ENCODE measurements around the gene EYA2. TPM values are rescaled to one million over a fixed set of nuclear protein-coding genes. Genes with fewer than 3 reads are reported as not detected.

Gene EYA2
- total and polyA plus RNA-seq, 2 donors (not counting 3 experiments of a cell fraction or from before 2014, with no cell fraction given): not detected

DNA sequence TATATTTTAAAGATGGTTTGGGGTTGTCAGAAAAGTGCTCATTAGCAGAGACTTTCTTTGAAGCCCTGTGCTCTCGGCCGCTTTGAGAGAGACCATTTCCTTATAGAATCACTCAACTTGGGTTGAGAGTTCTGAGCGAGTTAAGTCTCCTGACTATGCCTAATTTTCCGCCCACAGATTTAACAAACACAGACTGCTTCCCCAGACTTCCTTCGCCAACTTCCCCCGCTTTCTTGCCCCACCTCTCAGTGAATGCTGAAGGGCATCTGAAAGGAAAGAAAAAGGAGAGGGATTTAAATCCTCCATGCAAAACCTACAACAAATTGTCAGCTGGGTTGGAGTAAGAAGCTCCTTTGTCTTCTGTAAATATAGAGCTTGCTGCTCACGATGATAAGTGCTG lies 224.0 kb downstream of the EYA2 start:
- H3K27ac ChIP-seq (ENCODE audit: insufficient read depth, low read depth, low read length): no peak overlapping the region
- H4K20me1 ChIP-seq (replicated peaks; ENCODE audit: control insufficient read depth, extremely low read depth, insufficient read depth, low read length): no peaks in the 10 kb centered on the region
- no peaks in the 10 kb centered on the region for H3K79me2 ChIP-seq (ENCODE audit: control insufficient read depth, insufficient read depth, low read length)
- H3K4me3 ChIP-seq (replicated peaks in 1 of 3; ENCODE audit: insufficient read depth in 1 of 3, low read depth in 1 of 3, low read length in 3 of 3): no peak overlapping the region
- H2AFZ ChIP-seq (ENCODE audit: low read depth, low read length): no peak overlapping the region
- FAIRE-seq: no peak
- POLR2A ChIA-PET: no interaction called here
- no peak for DNase-seq (ENCODE audit: low read depth, low spot score)
- no peak overlapping the region for H3K9ac ChIP-seq (replicated peaks; ENCODE audit: extremely low read depth, insufficient read depth, low read length)
- dilution Hi-C loops (cut with MboI; ENCODE audit: extremely low pct_ligation_motif_present, low sequenced_read_pairs) (no loop called here), intact Hi-C loops (cut with micrococcal nuclease) (no loop called here)
- no peaks in the 10 kb centered on the region for H3K36me3 ChIP-seq (ENCODE audit: control insufficient read depth in 2 of 2, extremely low read depth in 1 of 2, insufficient read depth in 2 of 2, low read length in 2 of 2)
- no peaks in the 10 kb centered on the region for H3K9me3 ChIP-seq (replicated peaks; ENCODE audit: control insufficient read depth, insufficient read depth, low read length)
- no peak overlapping the region for H3K4me2 ChIP-seq (ENCODE audit: insufficient read depth, low read length)
- no peaks in the 10 kb centered on the region for H3K9me1 ChIP-seq (replicated peaks; ENCODE audit: control insufficient read depth, extremely low read depth, insufficient read depth, low read length)
- no peaks in the 10 kb centered on the region for H3K27me3 ChIP-seq (ENCODE audit: control insufficient read depth in 2 of 2, insufficient read depth in 2 of 2, low read length in 2 of 2)
- H3K4me1 ChIP-seq (ENCODE audit: control insufficient read depth, extremely low read depth, insufficient read depth, low read length): no peaks in the 10 kb centered on the region
- CTCF ChIA-PET: no interaction called here
- TF ChIP-seq JUN (IDR thresholded peaks at IDR 0.05; ENCODE audit: borderline replicate concordance, insufficient read depth, insufficient read length, low read depth) (no peak), EZH2 (IDR thresholded peaks at IDR 0.05; ENCODE audit: borderline replicate concordance, low read depth, low read length, severe bottlenecking) (no peak), POLR2A (IDR thresholded peaks at IDR 0.05; ENCODE audit: low read depth, low read length) (no peak), FOS (IDR thresholded peaks at IDR 0.05; ENCODE audit: borderline replicate concordance, insufficient read depth, low read length) (no peak)
- TF ChIP-seq, protein P1, sequence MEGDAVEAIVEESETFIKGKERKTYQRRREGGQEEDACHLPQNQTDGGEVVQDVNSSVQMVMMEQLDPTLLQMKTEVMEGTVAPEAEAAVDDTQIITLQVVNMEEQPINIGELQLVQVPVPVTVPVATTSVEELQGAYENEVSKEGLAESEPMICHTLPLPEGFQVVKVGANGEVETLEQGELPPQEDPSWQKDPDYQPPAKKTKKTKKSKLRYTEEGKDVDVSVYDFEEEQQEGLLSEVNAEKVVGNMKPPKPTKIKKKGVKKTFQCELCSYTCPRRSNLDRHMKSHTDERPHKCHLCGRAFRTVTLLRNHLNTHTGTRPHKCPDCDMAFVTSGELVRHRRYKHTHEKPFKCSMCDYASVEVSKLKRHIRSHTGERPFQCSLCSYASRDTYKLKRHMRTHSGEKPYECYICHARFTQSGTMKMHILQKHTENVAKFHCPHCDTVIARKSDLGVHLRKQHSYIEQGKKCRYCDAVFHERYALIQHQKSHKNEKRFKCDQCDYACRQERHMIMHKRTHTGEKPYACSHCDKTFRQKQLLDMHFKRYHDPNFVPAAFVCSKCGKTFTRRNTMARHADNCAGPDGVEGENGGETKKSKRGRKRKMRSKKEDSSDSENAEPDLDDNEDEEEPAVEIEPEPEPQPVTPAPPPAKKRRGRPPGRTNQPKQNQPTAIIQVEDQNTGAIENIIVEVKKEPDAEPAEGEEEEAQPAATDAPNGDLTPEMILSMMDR (IDR thresholded peaks at IDR 0.05; ENCODE audit: extremely low read depth in 1 of 2, insufficient read depth in 1 of 2, low read depth in 1 of 2, low read length in 2 of 2): no peak
- no TSS peak for BruUV-seq (replicated peaks)

DNA sequence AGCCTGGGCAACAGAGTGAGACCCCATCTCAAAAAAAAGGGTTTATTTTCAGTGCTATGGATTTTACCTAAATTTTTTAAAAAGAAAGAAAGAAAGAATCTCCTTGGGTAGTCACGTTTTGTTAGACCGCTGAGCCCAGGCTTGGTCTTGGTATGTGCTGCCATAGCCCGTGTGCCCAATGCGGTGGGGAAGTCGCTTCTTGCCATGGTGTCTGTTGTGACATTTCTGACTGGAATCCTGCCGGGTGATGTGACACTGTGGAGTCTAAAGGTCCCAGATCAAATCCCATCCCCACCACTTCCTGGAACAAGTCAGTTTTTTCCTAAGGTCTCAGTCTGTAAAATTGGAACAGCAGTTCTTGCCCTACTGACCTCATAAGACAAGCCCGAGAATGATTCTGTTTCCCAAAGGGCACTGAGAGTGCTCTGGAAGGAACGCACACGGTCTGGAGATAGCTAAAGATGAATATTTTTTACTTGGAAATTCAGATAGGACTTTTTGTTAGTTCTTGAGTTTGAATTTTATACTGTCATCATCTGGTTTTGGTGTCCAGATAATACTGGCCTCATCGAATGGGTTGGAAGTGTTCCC lies 225.8 kb downstream of the EYA2 start:
- no peak for DNase-seq (ENCODE audit: low read depth, low spot score)
- no peak overlapping the region for H3K27ac ChIP-seq (ENCODE audit: insufficient read depth, low read depth, low read length)
- no peaks in the 10 kb centered on the region for H3K79me2 ChIP-seq (ENCODE audit: control insufficient read depth, insufficient read depth, low read length)
- no peaks in the 10 kb centered on the region for H3K9me3 ChIP-seq (replicated peaks; ENCODE audit: control insufficient read depth, insufficient read depth, low read length)
- no peak overlapping the region for H3K4me2 ChIP-seq (ENCODE audit: insufficient read depth, low read length)
- no peak overlapping the region for H3K4me3 ChIP-seq (replicated peaks in 1 of 3; ENCODE audit: insufficient read depth in 1 of 3, low read depth in 1 of 3, low read length in 3 of 3)
- no peaks in the 10 kb centered on the region for H3K9me1 ChIP-seq (replicated peaks; ENCODE audit: control insufficient read depth, extremely low read depth, insufficient read depth, low read length)
- BruUV-seq (replicated peaks): no TSS peak
- no peak overlapping the region for H3K9ac ChIP-seq (replicated peaks; ENCODE audit: extremely low read depth, insufficient read depth, low read length)
- H4K20me1 ChIP-seq (replicated peaks; ENCODE audit: control insufficient read depth, extremely low read depth, insufficient read depth, low read length): no peaks in the 10 kb centered on the region
- no peak for FAIRE-seq
- no peaks in the 10 kb centered on the region for H3K36me3 ChIP-seq (ENCODE audit: control insufficient read depth in 2 of 2, extremely low read depth in 1 of 2, insufficient read depth in 2 of 2, low read length in 2 of 2)
- intact Hi-C loops (cut with micrococcal nuclease) (no loop called here), dilution Hi-C loops (cut with MboI; ENCODE audit: extremely low pct_ligation_motif_present, low sequenced_read_pairs) (no loop called here)
- POLR2A ChIA-PET: no interaction called here
- H3K4me1 ChIP-seq (ENCODE audit: control insufficient read depth, extremely low read depth, insufficient read depth, low read length): no peaks in the 10 kb centered on the region
- TF ChIP-seq, protein P1 (IDR thresholded peaks at IDR 0.05; ENCODE audit: extremely low read depth in 1 of 2, insufficient read depth in 1 of 2, low read depth in 1 of 2, low read length in 2 of 2): no peak
- no peak for TF ChIP-seq GATA2 (IDR thresholded peaks at IDR 0.05; ENCODE audit: insufficient read depth, insufficient read length, low read depth, low read length)
- no peak for TF ChIP-seq JUN (IDR thresholded peaks at IDR 0.05; ENCODE audit: borderline replicate concordance, insufficient read depth, insufficient read length, low read depth)
- TF ChIP-seq, protein P2, sequence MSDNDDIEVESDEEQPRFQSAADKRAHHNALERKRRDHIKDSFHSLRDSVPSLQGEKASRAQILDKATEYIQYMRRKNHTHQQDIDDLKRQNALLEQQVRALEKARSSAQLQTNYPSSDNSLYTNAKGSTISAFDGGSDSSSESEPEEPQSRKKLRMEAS (IDR thresholded peaks at IDR 0.05; ENCODE audit: insufficient read depth, insufficient read length): no peak
- TF ChIP-seq EZH2 (IDR thresholded peaks at IDR 0.05; ENCODE audit: borderline replicate concordance, low read depth, low read length, severe bottlenecking): no peak
- no peak for TF ChIP-seq POLR2AphosphoS5 (IDR thresholded peaks at IDR 0.05; ENCODE audit: insufficient read depth, low read depth, low read length)
- no peak for TF ChIP-seq FOS (IDR thresholded peaks at IDR 0.05; ENCODE audit: borderline replicate concordance, insufficient read depth, low read length)
- TF ChIP-seq POLR2A (IDR thresholded peaks at IDR 0.05; ENCODE audit: low read depth, low read length): no peak
- no peak for TF ChIP-seq MYC (IDR thresholded peaks at IDR 0.05; ENCODE audit: low read depth, low read length)
- CTCF ChIA-PET: no interaction called here
- H2AFZ ChIP-seq (ENCODE audit: low read depth, low read length): no peak overlapping the region
- no peaks in the 10 kb centered on the region for H3K27me3 ChIP-seq (ENCODE audit: control insufficient read depth in 2 of 2, insufficient read depth in 2 of 2, low read length in 2 of 2)

All from endothelial cell of umbilical vein (primary cell).